GM12878 (cell line): ENCODE results near the gene RSBN1L. TPM values are rescaled to one million over a fixed set of nuclear protein-coding genes. Genes with fewer than 3 reads are reported as not detected.

Experiments used
- ATAC-seq: fragments of 200-7000 bp; cut with Tn5 transposase; 3 replicates; pipeline ENCODE4 v1.9.1; 2020; ENCODE audit warnings: mild to moderate bottlenecking, moderate library complexity
- BruUV-seq: library from RNA; stranded (reverse); fragments of 400-500 nt; replicated peaks from 2 replicates; lab custom pipeline; 2021; lab: Mats Ljungman, UMichigan
- CTCF ChIA-PET: fragments of 300-600 bp; sonication (Branson Sonifier 250); formaldehyde crosslinking; extraction: SDS; loops from one replicate; lab custom pipeline; 2021; ENCODE audit warnings: inconsistent platforms; lab: Yijun Ruan, JAX
- POLR2A ChIA-PET: fragments of 350-600 bp; formaldehyde crosslinking; extraction: SDS; loops from one replicate; lab custom pipeline; 2021; ENCODE audit warnings: inconsistent platforms; lab: Charles Lee
- RAD21 ChIA-PET: fragments of 300-600 bp; sonication (Branson Sonifier 250); formaldehyde crosslinking; loops from one replicate; lab custom pipeline; 2023; ENCODE audit warnings: antibody characterized with exemption; ENCODE audit not compliant: unreplicated experiment; lab: Charles Lee
- SMC1A ChIA-PET: fragments of 300-600 bp; sonication (Branson Sonifier 250); formaldehyde crosslinking; loops from one replicate; lab custom pipeline; 2023; ENCODE audit not compliant: unreplicated experiment, uncharacterized antibody; lab: Charles Lee
- DNase-seq: peaks from one replicate; pipeline ENCODE4 v3.0.0-alpha.2; 2011; ENCODE audit warnings: low read depth, low spot score
- FAIRE-seq: peaks from 3 replicates; lab custom pipeline; 2011; peaks lifted over from hg19 to GRCh38; lab: Jason Lieb, UNC
- H2AFZ ChIP-seq: 2 replicates; pipeline ENCODE4 v1.6.0; 2011; ENCODE audit warnings: low read depth, low read length, control low read depth; ENCODE audit not compliant: control insufficient read depth
- H3K27ac ChIP-seq: 2 replicates; pipeline ENCODE4 v1.5.1; 2011; ENCODE audit warnings: control low read depth; ENCODE audit not compliant: control insufficient read depth, insufficient read depth
- H3K27me3 ChIP-seq, 2 experiments: replicated peaks in 1 of 2; 2 replicates each; pipeline versions ENCODE4 v1.6.0 to v1.6.1; 2011; ENCODE audit warnings: low read length in 1 of 2; ENCODE audit not compliant: control insufficient read depth in 2 of 2, insufficient read depth in 2 of 2
- H3K36me3 ChIP-seq, 2 experiments: 2 replicates each; pipeline ENCODE4 v1.5.1; 2011; ENCODE audit warnings: low read length in 1 of 2; ENCODE audit not compliant: control insufficient read depth in 2 of 2, insufficient read depth in 2 of 2
- H3K4me1 ChIP-seq: 2 replicates; pipeline ENCODE4 v1.6.1; 2011; ENCODE audit warnings: mild to moderate bottlenecking, low read length, moderate library complexity, mixed read lengths; ENCODE audit not compliant: control insufficient read depth, insufficient read depth
- H3K4me2 ChIP-seq: 2 replicates; pipeline ENCODE4 v1.6.0; 2011; ENCODE audit warnings: control low read depth; ENCODE audit not compliant: control insufficient read depth, insufficient read depth
- H3K4me3 ChIP-seq: fragments of 200-600 bp; sonication (generic); 2 replicates; pipeline ENCODE4 v1.5.1; 2016
- H3K79me2 ChIP-seq: 2 replicates; pipeline ENCODE4 v1.6.0; 2011; ENCODE audit warnings: low read length; ENCODE audit not compliant: control insufficient read depth, insufficient read depth
- H3K9ac ChIP-seq: 2 replicates; pipeline ENCODE4 v1.8.0; 2011; ENCODE audit warnings: low read length, control low read depth, mixed read lengths; ENCODE audit not compliant: control insufficient read depth, insufficient read depth
- H3K9me3 ChIP-seq: replicated peaks from 3 replicates; pipeline ENCODE4 v1.5.1; 2011; ENCODE audit warnings: mild to moderate bottlenecking, low read length; ENCODE audit not compliant: control insufficient read depth, insufficient read depth
- H4K20me1 ChIP-seq: 2 replicates; pipeline ENCODE4 v1.6.0; 2011; ENCODE audit not compliant: control insufficient read depth, insufficient read depth
- E2F8 ChIP-seq: fragments of 450-650 bp; IDR thresholded peaks from 2 replicates; pipeline ENCODE4 v1.6.1; 2018; ENCODE audit warnings: mild to moderate bottlenecking, low read depth, moderate library complexity; ENCODE audit not compliant: partially characterized antibody
- HSF1 ChIP-seq: fragments of 150-350 bp; IDR thresholded peaks from 2 replicates; pipeline ENCODE4 v1.6.1; 2014; ENCODE audit warnings: mild to moderate bottlenecking, low read depth, low read length
- MYB ChIP-seq: fragments of 150-350 bp; IDR thresholded peaks from 2 replicates; pipeline ENCODE4 v1.6.1; 2014; ENCODE audit warnings: mild to moderate bottlenecking, low read depth, low read length, borderline replicate concordance
- SP1 ChIP-seq: IDR thresholded peaks from one replicate; pipeline ENCODE4 v1.6.1; 2011; ENCODE audit warnings: low read depth, low read length
- STAT1 ChIP-seq: fragments of 450-650 bp; conservative IDR thresholded peaks from 2 replicates; pipeline ENCODE4 v1.6.1; 2014; ENCODE audit warnings: antibody characterized with exemption, mild to moderate bottlenecking
- STAT3 ChIP-seq: IDR thresholded peaks from 2 replicates; pipeline ENCODE4 v1.6.1; 2011; ENCODE audit warnings: low read depth, low read length, improper control_type of control experiment
- ZNF217 ChIP-seq: fragments of 450-650 bp; IDR thresholded peaks from 2 replicates; pipeline ENCODE4 v1.6.1; 2017; ENCODE audit warnings: antibody characterized with exemption, mild to moderate bottlenecking
- WGBS: methylation state at CpG from one replicate; pipeline ENCODE4 v1.1.6; 2016; ENCODE audit warnings: low lambda C conversion rate; ENCODE audit not compliant: insufficient replicate concordance, insufficient coverage; ENCODE audit errors: missing lambda C conversion rate; 5-methylcytosine and 5-hydroxymethylcytosine counted together
- in situ Hi-C: fragments of 300-500 bp; cut with MboI; formaldehyde crosslinking; loops from 9 replicates; pipeline ENCODE4 v1.14.3; 2018; ENCODE audit warnings: mixed read lengths
- intact Hi-C: fragments of 100-400 bp; cut with micrococcal nuclease; formaldehyde crosslinking; loops from one replicate; pipeline ENCODE4 v1.14.2; 2022; ENCODE audit not compliant: unreplicated experiment
- polyA plus RNA-seq, 11 experiments: library from polyadenylated mRNA; depleted of rRNA in 4 of 11; unstranded in 6 of 11; stranded (reverse) in 5 of 11; fragments of >200 nt; fragmentation: Nextera tagmentation in 4 of 11; fragmentation: Illumina TruSeq in 1 of 11; extraction: Ambion mirVana in 4 of 11; extraction: Trizol in 1 of 11; gene quantifications; 1 replicate in 1 of 11; 2 replicates in 10 of 11; pipeline versions ENCODE4 v1.2.1 to v1.2.3, GENCODE V29; 2011 to 2016; ENCODE audit warnings: inconsistent platforms in 2 of 11, missing spikeins in 2 of 11, low read depth in 1 of 11
- total RNA-seq, 4 experiments: library from RNA; depleted of rRNA in 3 of 4; stranded (reverse); fragments of >200 nt in 3 of 4; fragmentation: Illumina TruSeq in 1 of 4; extraction: Trizol in 1 of 4; gene quantifications; 2 replicates each; pipeline versions ENCODE4 v1.2.1 to v1.2.3, GENCODE V29; 2013 to 2021

The RSBN1L gene
- total and polyA plus RNA-seq, 10 of the 15 experiments (the other 5 are each of a cell fraction or from before 2014, with no cell fraction given), result 4.5 to 23.7 (median 10.3) TPM

- Histone ChIP-seq H3K27ac (no peak overlapping the region), H4K20me1 (no peaks in the 10 kb centered on the region), H3K27me3 (no peaks in the 10 kb centered on the region), H3K36me3 (no peaks in the 10 kb centered on the region), H3K9ac (no peak overlapping the region), H3K9me3 (no peaks in the 10 kb centered on the region), H3K4me1 (peaks cover 7% of the 10 kb centered on the region; the same call in 1 of the 2 replicates), H3K4me2 (no peak overlapping the region; the same call in 1 of the 2 replicates), H3K79me2 (no peaks in the 10 kb centered on the region; the same call in 1 of the 2 replicates), H2AFZ (no peak overlapping the region), H3K4me3 (no peak overlapping the region)
- ATAC-seq (peak; percentile 40; the same call in 2 of the 3 replicates), FAIRE-seq (no peak), DNase-seq (no peak)
- in situ Hi-C loops (no loop called here), intact Hi-C loops (no loop called here)
- BruUV-seq, result TSS peak; percentile 25
- no peak for TF ChIP-seq STAT3
- TF ChIP-seq E2F8, result no peak
- TF ChIP-seq SP1, result no peak
- TF ChIP-seq HSF1, result no peak
- TF ChIP-seq MYB, result no peak
- no peak for TF ChIP-seq STAT1
- no peak for TF ChIP-seq ZNF217
- 94% methylated on average over 1 of the region's 1 CpG for WGBS
- ChIA-PET RAD21 (interaction anchor here (1.6 to 2.2 kb wide), 2 partner anchors 11 to 29 kb away, joined by 4 to 9 read pairs; no protein-coding TSS in a partner anchor), CTCF (interaction anchor here (0.6 to 2.4 kb wide), 6 partner anchors 11 to 1009 kb away, joined by 3 to 7 read pairs (median 3); no protein-coding TSS in a partner anchor), POLR2A (interaction anchor here (1.4 to 2.7 kb wide), 2 partner anchors 10 to 13 kb away, joined by 5 to 12 read pairs; partner anchors contain the start of gene RSBN1L), SMC1A (interaction anchor here (0.6 to 1.8 kb wide), 11 partner anchors 11 to 122 kb away, joined by 3 to 15 read pairs (median 3); no protein-coding TSS in a partner anchor)
Observed at GRCh38 chr7:77687100-77687746, 9.0 kb upstream of the RSBN1L start.
